Mesendoderm (in vitro differentiated cells): ENCODE results near the gene PNLIPRP1.

Experiments used
- DNase-seq: peaks from one replicate; pipeline ENCODE4 v3.0.0; 2013
- H2AK5ac ChIP-seq: 2 replicates; pipeline ENCODE4 v1.6.1; 2013; ENCODE audit warnings: low read length, inconsistent platforms
- H2BK120ac ChIP-seq: 2 replicates; pipeline ENCODE4 v1.6.1; 2013; ENCODE audit warnings: low read depth, mild to moderate bottlenecking, low read length, moderate library complexity, mixed read lengths
- H2BK15ac ChIP-seq: replicated peaks from 2 replicates; pipeline ENCODE4 v1.6.1; 2013; ENCODE audit warnings: low read depth, mild to moderate bottlenecking, moderate library complexity
- H2BK5ac ChIP-seq: 2 replicates; pipeline ENCODE4 v1.6.1; 2013; ENCODE audit warnings: low read length, inconsistent platforms
- H3K18ac ChIP-seq: 2 replicates; pipeline ENCODE4 v1.6.1; 2013; ENCODE audit warnings: mild to moderate bottlenecking, low read length, mixed read lengths
- H3K23ac ChIP-seq: one replicate; pipeline ENCODE4 v1.6.1; 2013; ENCODE audit warnings: low read length
- H3K27ac ChIP-seq: 2 replicates; pipeline ENCODE4 v1.5.1; 2013; ENCODE audit warnings: low read depth, mild to moderate bottlenecking, inconsistent platforms, low read length, moderate library complexity
- H3K27me3 ChIP-seq: 2 replicates; pipeline ENCODE4 v1.6.1; 2013; ENCODE audit warnings: low read length, control low read depth, mild to moderate bottlenecking, inconsistent platforms; ENCODE audit not compliant: insufficient read depth, poor library complexity
- H3K36me3 ChIP-seq: 2 replicates; pipeline ENCODE4 v1.6.1; 2013; ENCODE audit warnings: low read length, inconsistent platforms; ENCODE audit not compliant: control insufficient read depth, insufficient read depth
- H3K4ac ChIP-seq: one replicate; pipeline ENCODE4 v1.6.1; 2013; ENCODE audit warnings: low read depth, mild to moderate bottlenecking, low read length, moderate library complexity
- H3K4me1 ChIP-seq: 2 replicates; pipeline ENCODE4 v1.6.1; 2013; ENCODE audit warnings: low read depth, low read length, inconsistent platforms; ENCODE audit not compliant: control insufficient read depth
- H3K4me2 ChIP-seq: 2 replicates; pipeline ENCODE4 v1.6.1; 2013; ENCODE audit warnings: low read length
- H3K4me3 ChIP-seq: 2 replicates; pipeline ENCODE4 v1.5.1; 2013; ENCODE audit warnings: mild to moderate bottlenecking, low read length
- H3K56ac ChIP-seq: one replicate; pipeline ENCODE4 v1.6.1; 2013; ENCODE audit warnings: low read length
- H3K79me1 ChIP-seq: 2 replicates; pipeline ENCODE4 v1.6.1; 2013; ENCODE audit warnings: low read length, inconsistent platforms
- H3K79me2 ChIP-seq: 2 replicates; pipeline ENCODE4 v1.6.1; 2013; ENCODE audit warnings: mild to moderate bottlenecking, low read length; ENCODE audit not compliant: control insufficient read depth, insufficient read depth
- H3K9ac ChIP-seq: 2 replicates; pipeline ENCODE4 v1.6.1; 2013; ENCODE audit warnings: low read length, inconsistent platforms
- H4K5ac ChIP-seq: one replicate; pipeline ENCODE4 v1.6.1; 2013; ENCODE audit warnings: low read length
- H4K8ac ChIP-seq: one replicate; pipeline ENCODE4 v1.6.1; 2013; ENCODE audit warnings: low read depth, mild to moderate bottlenecking, control low read depth, low read length, moderate library complexity
- WGBS: extraction: QIAGEN DNeasy Blood & Tissue Kit; methylation state at CpG from one replicate; pipeline ENCODE4 v1.1.7; 2013; ENCODE audit warnings: low lambda C conversion rate, missing lambda C conversion rate; ENCODE audit not compliant: insufficient coverage; ENCODE audit errors: extremely low coverage; 5-methylcytosine and 5-hydroxymethylcytosine counted together

The PNLIPRP1 gene

DNA sequence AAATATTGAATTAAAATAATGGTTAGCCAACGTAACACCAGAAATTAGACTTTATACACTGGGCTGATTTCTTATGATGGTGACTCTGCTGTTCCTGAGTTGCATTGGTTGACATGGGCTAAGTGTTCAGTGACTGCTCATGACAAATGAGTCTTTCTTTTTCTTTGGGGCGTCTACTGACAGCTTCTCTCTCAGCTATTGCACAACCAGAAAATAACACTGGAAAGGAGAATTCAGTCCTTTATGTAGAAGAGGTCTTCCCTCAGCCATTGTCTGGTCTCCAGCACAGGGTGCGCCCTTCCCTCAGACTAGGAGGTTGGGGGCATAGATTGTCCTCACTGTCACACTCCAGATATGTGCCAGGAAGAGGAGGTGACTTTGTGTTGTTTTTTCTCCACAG, 23.4 kb upstream of the PNLIPRP1 start:
- Histone ChIP-seq H3K56ac (no peak overlapping the region), H4K8ac (no peak overlapping the region), H2AK5ac (no peak overlapping the region), H3K79me1 (no peaks in the 10 kb centered on the region), H3K4me1 (no peaks in the 10 kb centered on the region), H3K4me3 (no peak overlapping the region), H3K23ac (no peak overlapping the region), H2BK15ac (no peak overlapping the region), H3K18ac (no peak overlapping the region), H3K9ac (no peak overlapping the region), H3K4me2 (no peak overlapping the region), H3K36me3 (no peaks in the 10 kb centered on the region), H3K27ac (no peak overlapping the region), H2BK120ac (no peak overlapping the region), H2BK5ac (no peak overlapping the region), H3K27me3 (no peaks in the 10 kb centered on the region), H4K5ac (no peak overlapping the region), H3K4ac (no peak overlapping the region), H3K79me2 (no peaks in the 10 kb centered on the region)
- no CpG with 5 or more reads among the region's 3 CpGs for WGBS
- DNase-seq: no peak

DNA sequence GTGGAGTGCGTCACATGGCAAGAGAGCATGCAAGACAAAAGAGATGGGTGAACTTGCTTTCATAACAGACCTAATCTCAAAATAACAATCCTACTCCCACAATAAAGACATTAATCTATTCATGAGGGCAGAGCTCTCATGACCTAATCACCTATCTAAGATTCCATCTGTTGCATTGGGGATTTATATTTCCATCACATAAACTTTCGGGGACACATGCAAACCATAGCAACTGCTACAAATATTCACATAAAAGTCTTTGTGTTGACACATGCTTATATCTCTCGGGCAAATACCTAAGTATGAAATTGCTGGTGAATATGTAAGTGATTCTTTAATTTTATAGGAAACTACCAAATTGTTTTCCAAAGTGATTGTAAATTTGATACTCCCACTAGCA, 16.0 kb upstream of the PNLIPRP1 start:
- Histone ChIP-seq H3K23ac (no peak overlapping the region), H3K79me1 (no peaks in the 10 kb centered on the region), H3K9ac (no peak overlapping the region), H3K27me3 (no peaks in the 10 kb centered on the region), H3K4me3 (no peak overlapping the region), H2AK5ac (no peak overlapping the region), H3K56ac (no peak overlapping the region), H3K4me2 (no peak overlapping the region), H2BK15ac (no peak overlapping the region), H3K36me3 (no peaks in the 10 kb centered on the region), H2BK120ac (no peak overlapping the region), H3K27ac (no peak overlapping the region), H3K4ac (no peak overlapping the region), H3K79me2 (no peaks in the 10 kb centered on the region), H3K18ac (no peak overlapping the region), H2BK5ac (no peak overlapping the region), H4K8ac (no peak overlapping the region), H4K5ac (no peak overlapping the region), H3K4me1 (no peaks in the 10 kb centered on the region)
- WGBS: no CpG with 5 or more reads among the region's 3 CpGs
- no peak for DNase-seq

GRCh38 chr10:116587878-116588591, 2.7 kb upstream of the PNLIPRP1 start:
- WGBS: no CpG with 5 or more reads among the region's 8 CpGs
- Histone ChIP-seq H2BK120ac (no peak overlapping the region), H4K8ac (no peak overlapping the region), H3K79me2 (no peaks in the 10 kb centered on the region), H3K27me3 (no peaks in the 10 kb centered on the region), H3K56ac (no peak overlapping the region), H3K18ac (no peak overlapping the region), H3K36me3 (no peaks in the 10 kb centered on the region), H2BK5ac (no peak overlapping the region), H3K4me1 (no peaks in the 10 kb centered on the region), H3K4ac (no peak overlapping the region), H3K9ac (no peak overlapping the region), H4K5ac (no peak overlapping the region), H3K23ac (no peak overlapping the region), H3K79me1 (no peaks in the 10 kb centered on the region), H3K27ac (no peak overlapping the region), H3K4me2 (no peak overlapping the region), H2BK15ac (no peak overlapping the region), H3K4me3 (no peak overlapping the region), H2AK5ac (no peak overlapping the region)
- no peak for DNase-seq

DNA sequence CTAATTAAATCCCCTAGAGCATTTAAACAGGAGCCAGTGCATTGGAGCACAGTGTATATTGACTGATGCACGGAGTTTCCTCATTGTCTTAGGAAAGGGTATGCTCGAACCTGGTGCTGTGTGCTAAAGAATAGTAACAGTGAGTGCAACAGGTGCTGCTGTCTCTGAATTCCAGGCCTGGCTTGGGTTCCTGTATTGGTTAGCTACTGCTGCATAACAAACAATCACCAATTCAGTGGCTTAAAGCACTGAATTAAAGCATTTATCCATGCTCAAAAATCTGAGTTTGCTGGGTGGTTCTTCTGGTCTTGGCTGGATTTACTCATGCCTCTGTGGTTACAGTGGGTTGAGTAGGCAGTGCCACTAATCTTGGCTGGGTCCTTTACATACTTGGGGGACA, 1.8 kb upstream of the PNLIPRP1 start:
- H3K4me3 ChIP-seq: no peak overlapping the region
- no peak for DNase-seq
- no peak overlapping the region for H3K4me2 ChIP-seq
- H2BK5ac ChIP-seq: no peak overlapping the region
- no peaks in the 10 kb centered on the region for H3K79me1 ChIP-seq
- H3K23ac ChIP-seq: no peak overlapping the region
- H2BK15ac ChIP-seq: no peak overlapping the region
- H2BK120ac ChIP-seq: no peak overlapping the region
- no peak overlapping the region for H4K5ac ChIP-seq
- H3K9ac ChIP-seq: no peak overlapping the region
- no peak overlapping the region for H3K18ac ChIP-seq
- H4K8ac ChIP-seq: no peak overlapping the region
- no peak overlapping the region for H3K27ac ChIP-seq
- H3K27me3 ChIP-seq: no peaks in the 10 kb centered on the region
- H3K56ac ChIP-seq: no peak overlapping the region
- no peak overlapping the region for H3K4ac ChIP-seq
- no peaks in the 10 kb centered on the region for H3K36me3 ChIP-seq
- H3K4me1 ChIP-seq: no peaks in the 10 kb centered on the region
- WGBS: no CpG with 5 or more reads among the region's 2 CpGs
- H2AK5ac ChIP-seq: no peak overlapping the region
- no peaks in the 10 kb centered on the region for H3K79me2 ChIP-seq

GRCh38 chr10:116589926-116590325, 833 bp upstream of the PNLIPRP1 start:
- Histone ChIP-seq H3K18ac (no peak overlapping the region), H4K8ac (no peak overlapping the region), H3K23ac (no peak overlapping the region), H3K4me2 (no peak overlapping the region), H3K36me3 (no peaks in the 10 kb centered on the region), H2AK5ac (no peak overlapping the region), H3K27ac (no peak overlapping the region), H3K4me3 (no peak overlapping the region), H2BK120ac (no peak overlapping the region), H4K5ac (no peak overlapping the region), H2BK15ac (no peak overlapping the region), H3K4ac (no peak overlapping the region), H2BK5ac (no peak overlapping the region), H3K56ac (no peak overlapping the region), H3K9ac (no peak overlapping the region), H3K79me1 (no peaks in the 10 kb centered on the region), H3K79me2 (no peaks in the 10 kb centered on the region), H3K4me1 (no peaks in the 10 kb centered on the region), H3K27me3 (no peaks in the 10 kb centered on the region)
- no CpG with 5 or more reads among the region's 2 CpGs for WGBS
- DNase-seq: no peak

DNA sequence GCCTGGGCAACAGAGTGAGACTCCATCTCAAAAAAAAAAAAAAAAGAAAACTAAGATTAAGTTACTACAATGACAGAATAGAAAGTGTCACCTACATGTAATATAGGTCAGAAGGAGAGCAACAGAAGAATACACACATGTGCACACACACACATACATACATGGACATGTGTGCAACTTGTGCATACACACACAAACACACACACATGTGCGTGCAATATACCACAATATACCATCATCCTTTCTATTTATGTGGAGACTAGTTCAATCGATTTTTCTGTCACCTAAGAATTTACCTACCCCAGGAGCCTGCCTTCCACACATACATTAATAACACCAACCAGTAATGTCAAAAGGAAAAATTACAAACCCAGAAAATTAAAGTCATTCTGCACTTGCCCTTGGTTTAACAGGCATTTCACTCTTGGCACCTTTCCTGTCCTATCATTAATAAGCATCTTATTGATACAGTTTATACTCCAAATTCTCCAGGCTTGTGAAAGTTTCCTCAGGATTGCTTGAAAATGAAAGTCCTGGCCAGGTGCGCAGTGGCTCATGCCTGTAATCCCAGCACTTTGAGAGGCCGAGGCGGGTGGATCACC, 2.5 kb downstream of the PNLIPRP1 start:
- no peak overlapping the region for H3K4me2 ChIP-seq
- no peak overlapping the region for H3K4me3 ChIP-seq
- no peak overlapping the region for H3K23ac ChIP-seq
- no peaks in the 10 kb centered on the region for H3K36me3 ChIP-seq
- H3K9ac ChIP-seq: no peak overlapping the region
- H3K56ac ChIP-seq: no peak overlapping the region
- WGBS: no CpG with 5 or more reads among the region's 5 CpGs
- H2BK120ac ChIP-seq: no peak overlapping the region
- H3K18ac ChIP-seq: no peak overlapping the region
- no peak overlapping the region for H4K5ac ChIP-seq
- no peak overlapping the region for H2BK5ac ChIP-seq
- no peak overlapping the region for H3K4ac ChIP-seq
- no peak overlapping the region for H4K8ac ChIP-seq
- H3K79me2 ChIP-seq: no peaks in the 10 kb centered on the region
- DNase-seq: no peak
- H3K27ac ChIP-seq: no peak overlapping the region
- no peak overlapping the region for H2BK15ac ChIP-seq
- H3K4me1 ChIP-seq: no peaks in the 10 kb centered on the region
- no peaks in the 10 kb centered on the region for H3K79me1 ChIP-seq
- H2AK5ac ChIP-seq: no peak overlapping the region
- no peaks in the 10 kb centered on the region for H3K27me3 ChIP-seq
